GM18502 (cell line): ENCODE results near the gene SHC3.

ENCODE experiments used
- ATAC-seq: cut with Tn5 transposase; IDR thresholded peaks from one replicate; pipeline ENCODE4 v1.9.1; 2021; ENCODE audit warnings: mild to moderate bottlenecking; ENCODE audit not compliant: unreplicated experiment, poor library complexity

The SHC3 gene

GRCh38 chr9:89115426-89115825, 63.2 kb downstream of the SHC3 start:
- ATAC-seq: no peak

DNA sequence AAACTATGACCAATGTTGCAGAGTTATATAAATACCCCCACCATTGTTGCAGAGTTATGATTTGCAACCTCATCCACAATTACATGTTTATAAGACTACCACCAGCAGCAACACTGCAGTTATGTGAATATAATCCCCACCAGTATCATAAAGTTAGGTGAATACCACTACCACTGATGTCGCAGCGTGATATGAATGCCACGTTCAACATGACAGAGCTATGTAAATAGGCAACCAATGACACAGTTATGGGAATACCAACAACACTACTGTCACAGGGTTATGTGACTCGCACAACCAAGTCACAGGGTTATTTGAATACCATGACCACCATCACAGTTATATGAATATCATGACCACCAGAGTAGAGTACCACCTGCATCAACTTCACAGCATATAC, 63.9 kb downstream of the SHC3 start:
- no peak for ATAC-seq

DNA sequence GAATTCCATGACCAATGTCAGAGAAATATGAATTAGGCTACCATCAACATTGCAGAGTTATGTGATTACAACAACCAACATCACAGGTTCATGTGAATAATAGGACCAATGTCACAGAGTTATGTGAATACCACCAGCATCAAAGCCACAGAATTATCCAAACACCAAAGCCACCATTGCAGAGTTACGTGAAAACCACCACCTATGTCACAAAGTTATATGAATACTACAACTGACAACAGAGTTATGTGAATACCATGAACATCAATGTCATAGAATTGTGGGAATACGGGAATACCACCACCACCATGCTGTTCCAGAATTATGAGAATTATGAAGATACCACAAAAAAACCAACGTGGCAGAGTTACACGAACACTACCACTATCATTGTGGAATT, 64.8 kb downstream of the SHC3 start:
- no peak for ATAC-seq

GRCh38 chr9:89112243-89112642, 66.4 kb downstream of the SHC3 start:
- ATAC-seq: no peak

DNA sequence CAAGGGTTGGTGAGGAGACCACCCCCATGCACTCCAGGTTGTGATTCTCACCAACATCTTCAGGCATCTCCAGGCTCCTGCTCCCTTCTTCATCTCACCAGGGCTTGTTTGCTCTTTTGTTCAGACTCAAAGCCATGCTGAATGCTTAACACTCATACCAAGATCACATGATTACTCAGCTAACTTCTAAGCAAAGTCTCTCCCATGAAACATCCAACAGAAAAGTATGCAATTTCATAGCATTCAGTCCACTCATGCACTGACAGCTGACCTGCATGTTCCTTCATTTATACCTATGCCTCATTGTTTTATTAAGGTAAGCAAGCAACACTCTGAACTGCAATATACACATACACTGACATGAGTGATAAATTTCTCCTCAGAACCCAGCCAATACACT, 69.0 kb downstream of the SHC3 start:
- ATAC-seq: no peak

GRCh38 chr9:89107406-89107805, 71.2 kb downstream of the SHC3 start:
- no peak for ATAC-seq

GRCh38 chr9:89106224-89106851, 72.3 kb downstream of the SHC3 start:
- no peak for ATAC-seq

DNA sequence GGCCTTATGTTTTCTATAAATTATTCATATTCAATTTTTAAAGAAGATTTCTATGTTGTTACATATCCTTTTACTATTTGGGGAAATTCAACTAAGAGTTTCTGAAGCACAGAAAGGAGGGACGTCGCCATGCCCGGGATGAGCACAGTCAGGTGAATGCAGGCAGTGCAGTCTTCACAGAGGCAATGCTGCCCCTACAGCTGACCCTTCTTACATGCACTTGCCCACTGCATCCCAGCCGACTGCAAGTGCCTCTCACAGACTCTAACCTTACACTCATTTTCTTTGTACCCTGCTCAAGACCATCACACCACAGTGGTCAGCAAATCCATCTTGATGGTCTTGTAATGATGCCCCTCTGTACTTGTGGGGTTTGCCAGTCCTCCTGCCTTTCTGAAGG, 73.8 kb downstream of the SHC3 start:
- ATAC-seq: no peak

- no peak for ATAC-seq
These were observed 81.4 kb downstream of the SHC3 start for GRCh38 chr9:89097219-89097618.

GRCh38 chr9:89096807-89097206, 81.8 kb downstream of the SHC3 start:
- ATAC-seq: no peak

- no peak for ATAC-seq
These were observed 82.7 kb downstream of the SHC3 start for GRCh38 chr9:89095761-89096528.

- no peak for ATAC-seq
These were observed 85.2 kb downstream of the SHC3 start for GRCh38 chr9:89093201-89093975.

GRCh38 chr9:89089176-89089575, 89.4 kb downstream of the SHC3 start:
- no peak for ATAC-seq

- no peak for ATAC-seq
These were observed 95.0 kb downstream of the SHC3 start for GRCh38 chr9:89083626-89084025.

- no peak for ATAC-seq
These were observed 98.4 kb downstream of the SHC3 start for GRCh38 chr9:89080193-89080592.

GRCh38 chr9:89079391-89079790, 99.2 kb downstream of the SHC3 start:
- ATAC-seq: no peak

GRCh38 chr9:89078860-89079259, 99.8 kb downstream of the SHC3 start:
- no peak for ATAC-seq

- ATAC-seq: no peak
These were observed 100.2 kb downstream of the SHC3 start for GRCh38 chr9:89078421-89078820.

DNA sequence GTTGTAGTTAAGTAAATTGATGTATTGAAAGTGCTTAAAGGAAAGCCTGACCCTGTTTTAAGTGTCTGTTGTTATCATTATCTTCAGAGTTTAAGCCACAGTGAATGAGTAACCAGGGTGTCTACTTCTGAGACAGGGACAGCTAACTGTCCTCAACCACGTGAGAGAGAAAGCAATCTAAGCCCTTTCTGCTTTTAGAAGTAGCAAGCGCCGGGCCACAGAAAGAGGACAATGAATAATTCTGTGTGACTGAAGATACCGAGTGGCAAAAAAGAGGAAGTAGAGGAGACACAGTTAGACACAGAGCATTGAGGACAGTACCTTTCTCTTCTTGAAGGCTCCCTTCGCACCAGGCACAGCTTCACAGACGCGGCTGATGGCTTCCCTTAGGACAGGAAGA, 101.1 kb downstream of the SHC3 start:
- no peak for ATAC-seq

DNA sequence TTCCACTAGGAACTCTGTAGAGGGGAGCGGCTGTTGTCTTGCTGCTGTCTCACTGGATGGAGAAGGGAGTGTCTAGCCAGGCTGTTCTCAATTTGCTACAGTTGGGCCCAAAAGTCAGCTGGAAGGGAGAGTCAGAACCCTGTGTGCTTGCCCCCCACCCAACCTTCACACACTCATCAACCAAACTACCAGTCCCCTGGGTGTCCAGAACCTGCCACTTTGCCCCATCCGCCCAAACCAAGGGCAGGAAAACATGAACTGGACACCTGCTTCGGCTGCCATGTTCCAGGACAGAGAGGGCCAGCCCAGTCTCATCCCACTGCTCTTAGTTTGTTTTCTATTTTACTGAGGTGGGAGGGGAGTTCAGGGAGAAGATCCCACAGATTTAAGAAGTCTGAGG, 105.2 kb downstream of the SHC3 start:
- no peak for ATAC-seq

DNA sequence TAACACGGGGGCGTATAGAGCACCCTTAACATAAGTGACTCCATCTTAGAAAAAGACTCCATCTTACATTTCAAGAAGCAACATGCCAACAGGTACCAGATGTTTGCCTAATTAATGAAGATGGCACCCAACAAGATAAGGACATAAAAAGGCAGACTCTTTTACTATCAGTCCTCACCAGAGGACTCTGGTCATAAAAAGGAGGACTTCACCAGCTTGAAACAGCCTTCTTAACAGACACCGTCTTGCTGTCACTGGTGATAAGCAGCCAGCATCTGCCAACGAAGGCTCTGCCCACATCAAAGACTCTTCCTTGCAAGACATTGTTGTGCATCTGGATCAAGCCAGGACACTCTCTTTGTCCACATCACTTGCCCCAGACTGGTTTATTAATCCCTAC, 107.0 kb downstream of the SHC3 start:
- ATAC-seq: no peak
